ENCODE results near the gene PKN1. TPM values are rescaled to one million over a fixed set of nuclear protein-coding genes. Genes with fewer than 3 reads are reported as not detected.
"Not testable (repeated sequence)": the region's sequence is repeated elsewhere in the genome, so short reads cannot be mapped to it uniquely, and the experiment has no call there.

The PKN1 gene
- total and polyA plus RNA-seq, 8 donors, result 42.0 to 268 (median 87.9) TPM

DNA sequence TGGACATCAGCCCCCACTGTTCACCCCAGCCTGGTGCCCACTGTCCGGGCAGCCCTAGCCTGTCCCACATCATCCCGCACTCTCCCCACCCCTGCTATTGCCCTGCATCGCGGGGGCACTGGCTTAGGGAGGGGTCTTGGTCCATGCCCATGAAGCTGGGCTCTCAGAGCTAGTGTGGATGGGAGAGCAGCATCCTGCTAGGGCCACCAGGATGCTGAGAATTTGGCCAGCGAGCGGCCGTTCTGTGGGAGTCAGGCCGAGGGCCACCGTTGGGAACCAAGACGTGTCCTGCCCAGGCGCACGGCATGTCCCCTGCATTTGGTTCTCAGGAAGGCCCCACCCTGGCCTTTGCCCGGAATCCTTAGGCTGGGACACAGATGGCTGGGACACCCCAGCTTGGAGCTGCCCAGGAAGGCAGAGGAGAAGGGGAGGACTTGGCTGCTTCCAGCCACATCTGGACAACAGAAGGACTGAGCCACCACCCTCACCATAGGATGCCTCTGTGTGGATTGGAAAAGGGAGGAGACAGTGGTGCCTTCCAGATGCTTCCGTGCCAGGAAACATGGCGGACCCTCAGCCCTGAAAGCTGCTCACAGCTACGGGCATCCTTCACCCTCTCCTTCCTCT is 37.3 kb upstream of the PKN1 start:
- H3K36me3 ChIP-seq, result peaks cover 55 to 93% (median 89%) of the 10 kb centered on the region in 4 donors
- WGBS, 5 donors, result 78 to 93% (median 91%) methylated on average over 13 to 16 of the region's 16 CpGs
- intact Hi-C loops (cut with DNase I; ENCODE audit: low total_unique reads), result loop anchor here (5.0 kb wide), 1 partner anchor 371 kb away; no protein-coding TSS in a partner anchor

DNA sequence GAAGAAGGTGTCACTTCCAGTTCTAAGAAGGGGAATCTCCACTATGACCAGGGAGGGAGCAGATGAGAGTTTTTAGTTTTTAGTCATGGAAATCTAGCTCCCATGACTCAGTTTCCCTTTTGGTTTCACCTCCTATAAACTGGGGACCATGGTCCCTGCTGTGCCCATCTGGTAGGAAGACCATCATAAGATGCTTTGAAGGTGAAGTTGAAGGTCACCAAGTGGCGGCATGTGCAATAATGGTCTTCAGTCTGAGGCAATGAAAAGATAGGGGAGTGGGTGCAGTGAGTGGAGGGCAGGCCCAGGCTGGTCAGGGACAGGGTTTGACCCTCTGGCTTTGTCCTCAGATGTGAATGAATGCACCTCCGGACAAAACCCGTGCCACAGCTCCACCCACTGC is 36.4 kb upstream of the PKN1 start:
- 91 to 100% (median 99%) methylated on average over 1 to 3 of the region's 3 CpGs; no CpG with 5 or more reads in 1 of the 5 donors for WGBS, 5 donors
- intact Hi-C loops (cut with DNase I; ENCODE audit: low total_unique reads), result loop anchor here (5.0 kb wide), 1 partner anchor 371 kb away; no protein-coding TSS in a partner anchor

More for the DNA sequence above, 37.3 kb upstream of the PKN1 start:
- H3K27me3 ChIP-seq, result no peaks in the 10 kb centered on the region
- TF ChIP-seq POLR2AphosphoS5 (IDR thresholded peaks at IDR 0.05) (no peak), EP300 (IDR thresholded peaks at IDR 0.05) (no peak), POLR2A (IDR thresholded peaks at IDR 0.05) (no peak)
- TF ChIP-seq, protein P1, sequence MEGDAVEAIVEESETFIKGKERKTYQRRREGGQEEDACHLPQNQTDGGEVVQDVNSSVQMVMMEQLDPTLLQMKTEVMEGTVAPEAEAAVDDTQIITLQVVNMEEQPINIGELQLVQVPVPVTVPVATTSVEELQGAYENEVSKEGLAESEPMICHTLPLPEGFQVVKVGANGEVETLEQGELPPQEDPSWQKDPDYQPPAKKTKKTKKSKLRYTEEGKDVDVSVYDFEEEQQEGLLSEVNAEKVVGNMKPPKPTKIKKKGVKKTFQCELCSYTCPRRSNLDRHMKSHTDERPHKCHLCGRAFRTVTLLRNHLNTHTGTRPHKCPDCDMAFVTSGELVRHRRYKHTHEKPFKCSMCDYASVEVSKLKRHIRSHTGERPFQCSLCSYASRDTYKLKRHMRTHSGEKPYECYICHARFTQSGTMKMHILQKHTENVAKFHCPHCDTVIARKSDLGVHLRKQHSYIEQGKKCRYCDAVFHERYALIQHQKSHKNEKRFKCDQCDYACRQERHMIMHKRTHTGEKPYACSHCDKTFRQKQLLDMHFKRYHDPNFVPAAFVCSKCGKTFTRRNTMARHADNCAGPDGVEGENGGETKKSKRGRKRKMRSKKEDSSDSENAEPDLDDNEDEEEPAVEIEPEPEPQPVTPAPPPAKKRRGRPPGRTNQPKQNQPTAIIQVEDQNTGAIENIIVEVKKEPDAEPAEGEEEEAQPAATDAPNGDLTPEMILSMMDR (IDR thresholded peaks at IDR 0.05), result no peak
- H3K4me3 ChIP-seq, result no peak overlapping the region
- no peaks in the 10 kb centered on the region for H3K4me1 ChIP-seq
- no peaks in the 10 kb centered on the region for H3K9me3 ChIP-seq
- no peak for DNase-seq
- H3K27ac ChIP-seq, result no peak overlapping the region

DNA sequence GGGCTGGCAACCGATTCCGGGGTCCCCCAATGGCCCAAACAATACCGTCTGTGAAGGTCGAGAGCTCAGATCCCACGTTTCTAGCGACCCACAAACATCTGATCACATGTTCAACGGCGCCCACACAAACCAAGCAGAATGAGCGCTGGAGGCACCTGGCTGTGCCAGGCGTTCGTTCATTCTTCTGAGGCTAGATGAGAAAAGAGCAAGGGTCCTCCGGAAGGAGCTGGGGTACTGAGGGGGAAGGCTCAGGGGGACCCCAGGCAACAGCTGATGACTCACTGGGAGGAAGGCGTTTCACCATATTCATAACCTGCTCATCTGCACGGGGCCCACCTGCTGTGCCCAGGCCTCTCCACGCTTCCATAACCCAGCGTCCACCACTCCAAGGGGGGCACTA is 35.9 kb upstream of the PKN1 start:
- DNase-seq, result not testable (repeated sequence)
- intact Hi-C loops (cut with DNase I; ENCODE audit: low total_unique reads), result loop anchor here (5.0 kb wide), 1 partner anchor 370 kb away; no protein-coding TSS in a partner anchor

More for the DNA sequence above, 36.4 kb upstream of the PKN1 start:
- H3K4me1 ChIP-seq, H3K4me3 ChIP-seq, H3K27me3 ChIP-seq, DNase-seq, H3K9me3 ChIP-seq, H3K27ac ChIP-seq: not testable (repeated sequence)
- H3K36me3 ChIP-seq, result peaks cover 55 to 93% (median 89%) of the 10 kb centered on the region in 4 donors

GRCh38 chr19:14400951-14401431 is 32.1 kb upstream of the PKN1 start:
- Histone ChIP-seq H3K27ac (no peak overlapping the region), H3K27me3 (no peaks in the 10 kb centered on the region), H3K4me3 (no peak overlapping the region), H3K9me3 (no peaks in the 10 kb centered on the region), H3K36me3 (peaks cover 49 to 91% (median 88%) of the 10 kb centered on the region in 4 donors), H3K4me1 (peaks cover 4 to 14% (median 7%) of the 10 kb centered on the region in 4 donors)
- TF ChIP-seq POLR2A (IDR thresholded peaks at IDR 0.05) (no peak), EP300 (IDR thresholded peaks at IDR 0.05) (no peak), POLR2AphosphoS5 (IDR thresholded peaks at IDR 0.05) (no peak)
- TF ChIP-seq, protein P1 (IDR thresholded peaks at IDR 0.05), result no peak
- intact Hi-C loops (cut with DNase I; ENCODE audit: low total_unique reads), result no loop called here
- no peak for DNase-seq
- 87 to 92% (median 89%) methylated on average over 11 of the region's 11 CpGs for WGBS, 5 donors

More for the DNA sequence above, 35.9 kb upstream of the PKN1 start:
- peaks cover 56 to 93% (median 89%) of the 10 kb centered on the region in 4 donors for H3K36me3 ChIP-seq
- H3K9me3 ChIP-seq, H3K27me3 ChIP-seq, H3K27ac ChIP-seq, H3K4me1 ChIP-seq, H3K4me3 ChIP-seq: not testable (repeated sequence)
- 89 to 93% (median 92%) methylated on average over 12 to 16 of the region's 16 CpGs for WGBS, 5 donors

DNA sequence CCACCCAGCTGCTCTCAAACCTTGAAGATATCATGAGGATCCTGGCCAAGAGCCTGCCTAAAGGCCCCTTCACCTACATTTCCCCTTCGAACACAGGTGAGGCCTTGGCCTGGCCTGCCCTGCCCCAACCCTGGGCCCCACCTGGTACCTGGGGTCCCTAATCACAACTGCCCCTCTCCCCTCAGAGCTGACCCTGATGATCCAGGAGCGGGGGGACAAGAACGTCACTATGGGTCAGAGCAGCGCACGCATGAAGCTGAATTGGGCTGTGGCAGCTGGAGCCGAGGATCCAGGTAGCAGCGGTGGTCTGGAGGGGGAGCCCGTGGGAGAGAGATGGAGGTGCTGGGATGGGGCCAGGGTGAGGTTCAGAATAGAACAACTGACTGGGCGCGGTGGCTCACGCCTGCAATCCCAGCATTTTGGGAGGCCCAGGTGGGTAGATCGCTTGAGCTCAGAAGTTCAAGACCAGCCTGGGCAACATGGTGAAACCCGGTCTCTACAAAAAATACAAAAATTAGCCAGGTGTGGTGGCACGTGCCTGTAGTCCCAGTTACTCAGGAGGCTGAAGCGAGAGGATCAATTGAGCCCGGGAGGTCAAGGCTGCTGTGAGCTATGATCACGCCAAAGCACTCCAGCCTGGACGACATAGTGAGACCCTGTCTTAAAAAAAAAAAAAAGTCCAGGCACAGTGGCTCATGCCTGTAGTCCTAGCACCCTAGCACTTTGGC is 31.5 kb upstream of the PKN1 start:
- intact Hi-C loops (cut with DNase I; ENCODE audit: low total_unique reads), result no loop called here
- TF ChIP-seq POLR2A (IDR thresholded peaks at IDR 0.05), result no peak
- TF ChIP-seq, protein P1 (IDR thresholded peaks at IDR 0.05), result no peak
- TF ChIP-seq POLR2AphosphoS5 (IDR thresholded peaks at IDR 0.05), result no peak
- no peak for TF ChIP-seq EP300 (IDR thresholded peaks at IDR 0.05)
- DNase-seq, result no peak
- 89 to 96% (median 92%) methylated on average over 18 of the region's 18 CpGs for whole genome bisulfite sequencing, 5 donors
- H3K27ac ChIP-seq, result peak overlapping the region in 4 of 5 donors; percentile 15 to 53 (median 44)
- no peaks in the 10 kb centered on the region for H3K9me3 ChIP-seq
- H3K4me1 ChIP-seq, result peaks cover 4 to 20% (median 14%) of the 10 kb centered on the region in 4 donors
- no peak overlapping the region for H3K4me3 ChIP-seq
- peaks cover 45 to 91% (median 86%) of the 10 kb centered on the region in 4 donors for H3K36me3 ChIP-seq
- no peaks in the 10 kb centered on the region for H3K27me3 ChIP-seq

All from stomach (tissue), 9 donors.